ENCODE results near the gene ST6GALNAC4.
"Not testable (repeated sequence)": the region's sequence is repeated elsewhere in the genome, so short reads cannot be mapped to it uniquely, and the experiment has no call there.

Gene ST6GALNAC4

DNA sequence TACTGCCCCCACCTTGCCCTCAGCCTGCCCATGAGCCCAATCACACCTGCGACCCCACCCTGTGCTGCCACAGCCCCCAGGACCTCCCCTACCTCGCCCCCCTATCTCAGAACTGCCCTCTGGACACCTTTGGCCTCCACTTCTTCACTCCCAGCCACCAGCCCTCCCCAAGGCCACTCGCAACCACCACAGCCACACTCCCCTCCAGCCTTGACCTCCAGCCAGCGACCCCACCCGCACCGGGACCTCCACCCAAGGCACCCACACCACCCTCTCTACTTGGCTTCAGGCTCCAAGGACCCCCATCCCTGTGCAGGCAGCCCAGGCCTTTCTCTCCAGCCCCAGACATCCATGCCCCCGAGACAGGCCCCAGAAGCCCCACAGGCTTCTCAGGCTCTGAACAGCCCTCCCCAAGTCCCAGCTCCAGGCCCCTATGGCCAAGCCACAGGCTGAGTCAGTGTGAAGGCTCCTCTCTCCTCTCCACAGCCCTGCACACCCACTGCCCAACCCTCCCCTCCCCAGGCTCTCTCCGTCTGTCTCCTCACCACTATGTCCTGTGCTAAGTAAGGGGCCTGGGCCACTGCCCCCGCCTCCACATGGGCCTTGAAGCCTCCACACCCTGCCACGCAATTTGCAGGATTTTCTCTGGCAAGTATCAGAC is 41.4 kb downstream of the ST6GALNAC4 start:
- no peak for DNase-seq (ENCODE audit: low read depth, low spot score)
- H3K27ac ChIP-seq = no peak overlapping the region

DNA sequence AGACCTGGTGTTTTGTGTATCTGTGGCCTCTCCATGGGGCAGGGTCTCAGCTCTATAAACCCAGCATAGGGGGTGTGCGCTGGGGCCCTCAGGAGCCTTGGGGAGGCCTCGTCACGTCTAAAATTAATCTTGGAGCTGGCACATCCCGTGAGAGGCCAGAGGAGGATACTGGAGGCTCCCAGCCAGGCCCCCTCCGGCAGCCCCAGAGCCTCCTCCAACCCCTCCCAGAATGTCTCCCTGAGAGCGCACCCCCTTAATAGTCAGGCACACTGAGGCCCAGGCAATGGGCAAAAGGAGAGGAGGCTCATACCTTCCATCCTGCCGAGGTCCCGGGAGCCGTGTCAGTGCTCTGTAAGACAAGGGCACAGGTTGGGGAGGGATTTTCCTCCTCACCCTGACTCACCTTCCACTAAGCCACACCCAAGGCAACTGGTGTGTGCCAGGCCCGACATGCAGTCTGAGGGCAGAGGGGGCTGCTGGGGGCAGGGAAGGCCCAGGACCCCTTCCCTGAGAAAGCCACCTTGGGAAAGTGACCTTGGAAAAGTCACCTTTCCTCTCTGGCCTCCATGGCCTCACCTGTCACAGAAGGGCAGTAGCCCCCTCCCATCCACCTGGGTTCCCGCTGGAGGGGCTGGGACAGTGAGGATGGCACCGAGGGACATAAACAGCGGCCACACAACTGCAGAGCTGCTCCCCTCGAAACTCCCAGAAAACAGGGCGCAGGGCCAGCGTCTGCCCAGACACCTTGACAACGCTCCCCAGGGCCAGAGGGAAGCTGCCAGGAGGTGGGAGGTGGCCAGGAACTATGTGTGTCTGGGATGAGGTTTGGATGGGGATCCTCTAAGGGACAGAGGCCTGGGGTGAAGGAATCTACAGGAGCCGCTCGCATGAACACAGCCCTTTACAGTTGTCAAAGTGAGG is 42.3 kb downstream of the ST6GALNAC4 start:
- H3K27ac ChIP-seq = no peak overlapping the region
- no peak for DNase-seq (ENCODE audit: low read depth, low spot score)

DNA sequence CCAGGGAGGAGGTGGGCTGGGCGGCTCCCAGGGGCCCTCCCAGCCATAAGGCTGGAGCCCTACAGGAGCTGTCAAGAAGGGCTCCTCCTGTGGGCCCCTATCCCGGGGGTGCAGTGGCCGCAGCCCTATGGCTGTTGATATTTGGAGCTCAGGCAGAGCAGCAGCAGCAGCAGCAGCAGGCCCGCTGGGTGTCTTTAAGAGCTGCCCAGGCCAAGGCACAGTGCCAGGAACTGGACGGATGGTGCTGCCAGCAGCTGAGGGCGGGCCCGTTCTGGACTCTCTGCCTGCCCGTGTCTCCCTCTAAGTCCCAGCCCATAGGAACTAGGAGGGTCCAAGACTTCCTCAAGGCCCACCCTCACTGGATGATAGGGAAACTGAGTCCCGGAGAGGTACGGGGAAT is 43.0 kb downstream of the ST6GALNAC4 start:
- no peak overlapping the region for H3K27ac ChIP-seq
- no peak for DNase-seq (ENCODE audit: low read depth, low spot score)

DNA sequence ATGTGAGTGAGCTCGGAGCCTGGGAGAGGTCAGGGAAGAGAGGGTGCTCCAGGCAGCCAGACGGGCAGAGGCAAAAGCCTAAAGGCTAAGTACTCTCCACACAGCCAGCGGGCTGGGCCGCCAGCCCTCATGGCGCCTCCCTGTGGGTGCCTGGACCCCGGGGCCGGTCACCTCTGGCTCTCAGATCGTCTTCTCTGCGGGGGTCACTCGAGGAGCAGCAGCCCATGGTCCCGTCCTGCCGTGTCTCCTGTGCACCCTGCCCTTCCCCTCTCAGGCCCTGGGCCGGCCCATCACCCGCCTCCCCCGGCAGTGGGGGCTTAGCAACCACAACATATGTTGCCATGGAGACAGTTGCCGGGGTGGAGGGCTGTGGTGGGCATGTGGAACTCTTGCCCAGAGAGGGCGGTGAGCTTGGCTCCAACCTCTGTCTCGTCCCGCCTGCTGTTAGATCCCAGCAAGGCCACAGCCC is 43.6 kb downstream of the ST6GALNAC4 start:
- no peak overlapping the region for H3K27ac ChIP-seq
- no peak for DNase-seq (ENCODE audit: low read depth, low spot score)

DNA sequence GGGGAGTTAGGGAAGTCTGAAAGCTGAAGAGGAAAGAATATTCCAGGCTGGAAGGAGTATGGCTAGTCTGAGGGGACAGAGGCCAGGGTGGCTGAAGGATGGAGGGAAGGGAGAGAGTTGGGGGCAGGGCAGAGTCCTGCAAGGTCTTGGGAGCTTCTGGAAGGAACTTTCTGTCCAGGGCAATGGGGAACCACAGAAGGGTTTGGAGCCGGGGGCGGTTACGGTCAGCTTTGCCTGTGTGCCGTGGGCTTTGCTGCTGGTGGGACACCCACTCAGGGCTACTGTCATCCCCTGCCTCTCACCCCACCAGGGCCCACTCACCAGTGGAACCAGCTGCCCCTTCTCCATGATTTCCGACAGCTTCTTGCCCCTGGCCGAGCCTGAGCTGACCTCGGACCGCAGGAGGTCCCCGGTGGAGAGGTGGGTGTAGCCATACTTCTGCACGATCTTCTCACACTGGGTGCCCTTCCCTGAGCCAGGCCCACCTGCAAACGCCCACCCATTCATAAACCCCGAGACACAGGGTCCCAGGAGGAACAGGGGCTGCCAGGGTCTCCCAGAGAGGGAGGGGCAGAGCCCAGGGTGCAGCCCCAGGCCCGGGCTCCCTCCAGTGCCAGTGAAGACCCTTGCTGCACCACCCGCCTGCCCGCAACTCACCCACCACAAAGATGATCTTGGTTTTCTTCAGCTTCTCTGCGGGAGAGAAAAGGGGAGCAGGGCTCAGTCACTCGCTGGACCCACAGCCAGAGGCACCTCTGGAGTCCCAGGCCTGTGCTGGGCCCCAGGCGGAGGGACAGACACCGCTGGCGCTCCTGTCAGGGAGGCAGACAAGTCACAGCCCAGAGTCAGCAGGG is 44.2 kb downstream of the ST6GALNAC4 start:
- no peak overlapping the region for H3K27ac ChIP-seq
- no peak for DNase-seq (ENCODE audit: low read depth, low spot score)

DNA sequence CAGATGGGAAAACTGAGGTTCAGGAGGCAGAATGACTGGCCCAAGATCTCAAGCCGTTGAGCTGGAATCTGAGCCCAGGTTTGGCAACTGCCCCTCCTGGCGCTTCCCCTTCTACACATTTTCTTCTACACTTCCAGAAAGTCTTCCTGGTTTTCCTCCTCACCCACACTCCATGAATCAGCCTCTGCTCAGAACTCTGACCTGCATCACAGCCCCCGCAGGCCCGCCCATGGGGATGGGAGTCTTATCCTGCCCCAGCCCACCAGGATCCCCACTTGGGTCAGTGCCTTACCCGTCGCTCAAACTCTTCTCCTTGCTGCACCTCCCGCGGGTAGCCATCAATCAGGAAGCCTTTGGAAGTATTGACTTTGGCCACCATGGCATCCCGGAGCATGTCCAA is 45.3 kb downstream of the ST6GALNAC4 start:
- H3K27ac ChIP-seq = no peak overlapping the region
- DNase-seq (ENCODE audit: low read depth, low spot score) = no peak

DNA sequence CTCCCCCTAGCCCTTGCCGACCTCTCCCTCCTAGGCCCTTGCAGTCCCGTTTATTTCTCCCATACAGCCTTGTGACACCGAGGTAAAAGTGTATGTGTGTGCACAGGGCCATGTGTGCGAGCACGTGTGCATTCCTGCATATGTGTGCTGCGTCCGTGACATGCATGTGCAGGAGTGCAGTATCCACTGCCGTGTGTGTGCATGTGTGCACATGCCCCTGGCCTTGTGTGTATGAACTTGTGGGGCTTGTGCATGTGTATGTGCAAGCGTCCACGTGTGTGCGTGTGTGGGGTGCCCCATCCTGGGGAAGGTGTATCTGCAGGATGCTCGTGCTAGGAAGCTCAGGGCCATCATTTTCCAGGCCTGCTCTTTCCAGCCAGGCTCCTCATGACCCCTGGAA is 46.0 kb downstream of the ST6GALNAC4 start:
- H3K27ac ChIP-seq = no peak overlapping the region
- no peak for DNase-seq (ENCODE audit: low read depth, low spot score)

DNA sequence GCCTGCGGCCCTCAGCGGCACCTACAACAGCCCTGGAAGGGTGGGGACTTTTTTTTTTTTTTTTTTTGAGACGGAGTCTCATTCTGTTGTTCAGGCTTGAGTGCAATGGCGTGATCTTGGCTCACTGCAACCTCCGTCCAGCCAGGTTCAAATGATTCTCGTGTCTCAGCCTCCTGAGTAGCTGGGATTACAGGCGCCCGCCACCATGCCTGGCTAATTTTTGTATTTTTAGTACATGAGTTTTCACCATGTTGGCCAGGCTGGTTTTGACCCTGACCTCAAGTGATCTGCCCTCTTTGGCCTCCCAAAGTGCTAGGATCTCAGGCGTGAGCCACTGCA is 46.7 kb downstream of the ST6GALNAC4 start:
- DNase-seq (ENCODE audit: low read depth, low spot score); H3K27ac ChIP-seq: not testable (repeated sequence)

DNA sequence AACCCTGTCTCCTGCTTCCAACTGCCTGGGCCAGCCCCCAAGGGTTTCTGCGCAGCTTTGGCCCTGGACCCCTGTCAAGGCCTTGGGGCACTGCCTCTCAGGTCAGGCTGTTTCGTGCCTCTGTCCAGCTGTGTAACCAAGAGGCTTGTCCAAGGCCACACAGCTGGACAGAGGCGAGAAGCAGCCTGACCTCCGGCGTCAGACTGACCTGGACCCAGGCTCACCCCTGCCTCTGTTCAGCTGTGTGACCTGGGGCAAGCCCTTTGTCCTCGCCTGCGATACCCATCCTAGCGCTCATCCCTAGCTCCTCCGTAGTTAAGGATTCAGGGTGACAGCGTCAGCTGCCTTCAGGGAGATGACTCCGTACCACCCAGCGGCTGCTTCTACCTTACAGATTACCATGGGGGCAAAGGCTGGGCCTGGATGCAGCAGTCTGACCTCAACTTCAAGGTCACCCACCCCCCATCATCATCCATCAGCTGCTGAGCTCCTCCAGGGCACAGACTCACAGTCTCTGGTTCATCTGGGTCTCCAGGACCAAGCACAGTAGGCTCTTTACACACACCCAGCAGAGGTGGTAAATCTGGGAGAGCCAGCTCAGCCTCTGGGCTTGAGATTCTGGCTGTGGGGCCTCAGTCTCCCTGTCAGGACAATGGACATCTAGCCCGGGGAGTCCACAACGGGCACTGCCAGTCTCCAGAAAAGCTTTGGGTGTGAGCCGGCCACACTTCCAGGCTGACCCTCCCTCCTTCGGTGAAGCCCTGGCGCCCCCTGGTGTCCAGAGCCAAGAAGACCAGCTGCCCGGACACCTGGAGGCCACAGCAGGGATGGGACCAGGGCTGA is 47.3 kb downstream of the ST6GALNAC4 start:
- H3K27ac ChIP-seq = no peak overlapping the region
- no peak for DNase-seq (ENCODE audit: low read depth, low spot score)

DNA sequence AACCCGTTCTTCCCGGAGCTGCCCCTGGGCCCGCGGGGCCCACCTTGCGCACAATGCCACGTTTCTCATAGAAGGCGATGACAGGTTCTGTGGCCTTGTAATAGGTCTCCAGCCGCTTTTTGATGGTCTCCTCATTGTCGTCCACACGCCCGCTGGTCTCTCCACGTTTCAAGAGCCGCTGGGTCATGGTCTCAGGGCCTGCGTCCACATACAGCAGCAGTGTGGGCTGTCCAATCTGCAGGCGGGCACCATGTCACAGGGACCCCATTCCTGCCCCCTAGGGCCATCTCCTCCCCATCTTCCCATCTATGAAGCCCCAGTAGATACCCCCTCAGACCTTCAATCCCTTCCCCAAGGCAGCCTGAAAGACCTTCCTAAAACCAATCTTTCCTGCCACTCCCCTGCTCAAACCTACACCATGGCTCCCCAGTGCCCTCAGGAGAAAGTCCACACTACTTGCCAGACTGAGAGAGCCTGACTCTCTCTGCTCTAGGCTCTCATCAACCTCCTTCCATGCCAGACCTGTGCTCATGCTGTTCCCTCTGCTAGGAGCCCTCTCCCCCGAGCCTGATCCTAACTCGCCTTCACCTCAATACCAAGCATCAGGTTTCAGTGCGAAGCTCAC is 48.5 kb downstream of the ST6GALNAC4 start:
- H3K27ac ChIP-seq = no peak overlapping the region
- no peak for DNase-seq (ENCODE audit: low read depth, low spot score)

DNA sequence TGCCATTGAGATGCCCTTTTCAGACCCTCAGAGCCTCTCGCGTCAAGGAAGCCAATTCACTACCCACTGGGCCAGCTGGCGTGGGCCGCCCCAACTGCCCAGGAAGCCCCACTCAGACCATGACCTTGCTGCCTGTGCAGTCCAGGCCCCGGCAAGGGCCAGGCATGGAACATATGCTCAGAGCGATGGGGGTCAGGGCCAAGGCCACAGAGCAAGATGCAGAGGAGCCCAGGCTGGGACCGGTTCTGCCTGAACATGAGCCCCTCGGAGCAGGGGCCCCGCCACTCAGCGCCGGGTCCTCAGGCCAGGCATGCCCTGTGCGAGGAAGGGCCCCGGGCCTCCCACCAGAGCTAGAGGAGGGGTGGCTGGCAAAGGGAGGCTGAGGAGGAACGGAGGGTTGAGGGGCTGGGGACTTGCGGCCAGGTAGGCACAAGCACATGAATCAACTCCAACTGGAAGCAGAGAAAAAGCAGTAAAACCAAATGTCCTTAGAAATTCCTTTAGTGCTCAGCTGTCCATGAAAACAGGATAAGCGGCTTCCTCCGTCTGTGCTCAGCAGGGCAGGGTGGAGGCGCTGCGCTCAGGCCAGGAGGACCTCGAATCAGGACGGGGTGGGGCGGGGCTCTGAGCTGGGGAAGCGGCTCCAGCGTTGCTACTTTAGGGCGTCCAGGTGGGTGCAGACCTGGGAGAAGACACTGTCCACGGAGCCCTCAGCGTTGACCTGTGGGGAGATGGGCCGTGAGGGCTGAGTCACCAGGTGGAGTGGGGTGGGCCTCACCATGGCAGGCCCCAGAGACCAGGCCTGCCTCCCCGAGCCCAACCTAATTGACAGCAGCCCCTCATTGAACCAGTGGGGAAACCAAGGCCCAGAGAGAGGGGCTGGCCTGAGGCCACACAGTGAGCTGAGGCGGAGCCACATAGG is 49.2 kb downstream of the ST6GALNAC4 start:
- DNase-seq (ENCODE audit: low read depth, low spot score) = no peak
- no peak overlapping the region for H3K27ac ChIP-seq

DNA sequence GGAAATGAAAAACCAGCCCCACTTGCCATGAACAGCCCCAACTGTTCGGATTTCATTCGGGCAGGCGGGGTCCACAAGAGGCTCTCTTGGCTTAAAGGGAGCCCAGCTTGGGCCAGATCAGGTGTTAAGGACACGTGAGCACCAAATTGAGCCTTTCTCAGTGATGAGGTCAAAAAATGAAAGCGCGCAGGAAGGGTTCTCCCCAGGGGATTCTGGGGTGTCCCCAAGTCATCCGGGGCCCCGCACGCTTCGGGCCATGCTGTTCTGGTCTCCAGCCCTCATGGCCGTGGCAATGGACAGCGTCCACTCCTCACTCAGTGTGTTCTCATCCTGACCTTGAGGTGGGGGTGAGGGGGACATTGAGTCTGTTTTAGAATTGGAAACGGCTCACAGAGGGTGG is 50.3 kb downstream of the ST6GALNAC4 start:
- H3K27ac ChIP-seq = no peak overlapping the region
- DNase-seq (ENCODE audit: low read depth, low spot score) = no peak

DNA sequence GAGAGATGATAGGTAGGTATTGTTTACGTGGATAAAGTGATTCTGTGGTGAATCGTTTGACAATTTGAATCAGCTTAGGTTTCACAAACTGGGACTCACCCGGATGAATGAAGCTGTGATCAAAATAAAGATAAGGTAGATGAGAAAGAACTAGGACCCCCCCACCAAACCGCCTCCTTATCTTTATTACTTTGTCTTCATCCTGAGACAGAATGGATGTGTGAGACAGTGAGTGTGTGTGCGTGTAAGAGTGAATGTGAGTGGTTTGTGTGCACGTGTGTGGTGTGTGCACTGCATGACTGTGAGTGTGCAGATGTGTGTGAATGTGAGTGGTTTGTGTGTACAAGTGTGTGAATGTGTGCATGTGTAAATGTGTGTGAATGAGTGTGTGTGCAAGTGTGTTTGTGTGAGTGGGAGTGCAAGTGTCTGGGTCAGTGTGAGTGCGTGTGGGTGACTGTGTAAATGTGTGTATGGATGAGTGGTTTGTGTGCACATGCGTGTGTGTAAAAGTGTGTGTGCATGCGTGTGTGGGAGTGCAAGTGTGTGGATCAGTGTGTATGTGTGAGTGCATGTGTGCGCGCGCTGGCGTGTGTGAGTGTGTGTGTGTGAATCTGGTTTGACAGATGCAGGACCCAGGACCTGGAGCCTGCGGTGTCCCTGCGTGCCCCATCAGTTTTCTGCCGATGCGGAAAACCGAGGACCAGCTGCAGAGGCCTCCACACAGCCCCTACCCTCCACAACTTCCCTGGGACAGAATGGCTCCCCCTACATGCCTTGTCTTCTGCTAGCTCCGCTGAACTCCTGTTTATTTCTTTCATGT is 51.0 kb downstream of the ST6GALNAC4 start:
- DNase-seq (ENCODE audit: low read depth, low spot score) = no peak
- no peak overlapping the region for H3K27ac ChIP-seq

DNA sequence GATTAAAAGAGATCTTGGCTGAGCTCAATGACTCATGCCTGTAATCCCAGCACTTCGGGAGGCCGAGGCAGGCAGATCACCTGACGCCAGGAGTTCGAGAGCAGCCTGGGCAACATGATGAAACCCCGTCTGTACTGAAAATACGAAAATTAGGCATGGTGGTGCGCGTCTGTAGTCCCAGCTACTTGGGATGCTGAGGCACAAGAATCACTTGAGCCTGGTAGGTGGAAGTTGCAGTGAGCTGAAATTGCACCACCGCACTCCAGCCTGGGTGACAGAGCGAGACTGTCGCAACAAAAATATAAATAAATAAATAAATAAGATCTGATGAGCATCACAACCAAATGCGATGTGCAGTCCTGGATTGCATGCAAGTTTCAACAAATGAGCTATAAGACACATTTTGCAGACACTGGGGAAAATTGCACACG is 53.6 kb downstream of the ST6GALNAC4 start:
- H3K27ac ChIP-seq = no peak overlapping the region
- no peak for DNase-seq (ENCODE audit: low read depth, low spot score)

DNA sequence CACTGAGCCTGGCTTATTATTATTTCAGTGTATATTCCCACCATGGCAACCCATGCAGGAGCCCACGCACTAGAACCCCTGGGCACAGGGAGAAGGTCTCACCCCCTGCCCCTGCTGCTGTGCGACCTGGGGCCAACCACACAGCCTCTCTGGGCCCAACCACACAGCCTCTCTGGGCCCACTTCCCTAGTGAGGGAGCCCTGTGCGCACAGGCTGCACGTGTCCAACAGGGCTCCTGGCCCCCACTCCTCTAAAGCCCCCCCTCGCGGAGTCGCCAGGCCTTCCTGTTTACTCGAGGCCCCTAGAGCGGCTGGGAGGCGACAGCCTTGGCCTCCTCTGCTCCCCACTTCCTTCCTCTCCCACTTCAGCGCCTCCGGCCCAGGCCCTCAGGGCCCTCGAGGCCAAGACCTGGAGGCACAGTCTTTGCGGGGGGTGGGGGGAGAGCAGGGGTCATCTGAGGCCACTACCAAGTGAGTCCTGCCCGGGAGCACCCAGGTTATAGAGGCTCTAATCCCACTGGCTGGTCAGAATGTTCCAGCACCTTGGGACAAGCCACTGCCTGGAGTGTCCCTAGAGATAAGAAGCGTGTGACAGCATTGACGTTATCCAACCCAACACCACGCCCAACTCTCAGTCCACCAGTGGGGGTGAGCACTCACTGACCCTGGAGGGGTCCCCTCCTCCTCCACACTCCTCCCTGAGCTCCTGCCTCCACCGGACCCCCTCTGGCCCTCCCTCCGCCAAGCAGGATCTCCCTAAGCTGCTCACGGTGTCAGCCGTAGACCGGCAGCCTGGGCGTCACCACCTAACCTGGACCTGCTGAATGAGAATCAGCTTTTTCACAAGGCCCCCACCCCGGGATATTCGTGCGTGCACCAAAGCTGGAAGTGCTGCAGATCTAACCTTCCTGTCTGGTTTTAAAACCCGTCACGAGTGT is 54.5 kb downstream of the ST6GALNAC4 start:
- no peak for DNase-seq (ENCODE audit: low read depth, low spot score)
- H3K27ac ChIP-seq = no peak overlapping the region

DNA sequence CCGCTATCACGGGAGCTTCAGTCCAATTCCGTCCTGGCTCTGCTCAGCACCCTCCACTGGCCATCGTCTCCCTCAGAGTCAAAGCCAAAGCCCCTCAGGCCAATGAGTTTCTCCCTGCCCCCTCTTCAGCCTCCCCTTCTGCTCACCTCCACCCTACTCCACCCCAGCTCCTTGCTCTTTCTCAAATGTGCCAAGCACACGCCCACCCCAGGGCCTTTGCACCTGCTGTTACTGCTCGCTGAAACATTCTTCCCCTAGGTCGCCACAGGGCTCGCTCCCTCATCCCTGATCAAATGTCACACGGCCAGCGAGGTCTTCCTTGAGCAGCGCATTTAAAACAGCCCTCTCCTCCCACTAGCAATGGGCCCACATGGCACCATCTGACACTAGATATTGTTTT is 56.1 kb downstream of the ST6GALNAC4 start:
- DNase-seq (ENCODE audit: low read depth, low spot score) = no peak
- no peak overlapping the region for H3K27ac ChIP-seq

Data from epithelial cell of prostate (primary cell).